Right ventricle myocardium superior (tissue), 1 donor: Measurements from ENCODE around the gene SH3RF1. TPM values are rescaled to one million over a fixed set of nuclear protein-coding genes. Genes with fewer than 3 reads are reported as not detected.
"Not testable (repeated sequence)": the region's sequence is repeated elsewhere in the genome, so short reads cannot be mapped to it uniquely, and the experiment has no call there.

Experiments
- ATAC-seq: fragments of 200-7000 bp; cut with Tn5 transposase; one replicate; pipeline ENCODE4 v1.9.1; 2020; ENCODE audit warnings: mild to moderate bottlenecking; ENCODE audit not compliant: poor library complexity
- DNase-seq: peaks from one replicate; pipeline ENCODE4 v3.0.0-alpha.2; 2020
- intact Hi-C: fragments of 100-400 bp; cut with DNase I; formaldehyde crosslinking; loops from one replicate; pipeline ENCODE4 v1.11.2; 2022
- total RNA-seq: library from RNA; stranded (reverse); fragmentation: NEBNext Ultra II Directional; extraction: Animal tissue kit (Norgen Biotek cat#: 25700); gene quantifications from one replicate; pipeline ENCODE4 v1.2.1, GENCODE V29; 2021
- donor health status: DM: no; HTN: yes; CAD: no; lungs with severe emphysema.

Gene SH3RF1
- total RNA-seq, 1 donor from 2014 or later, result 8.3 TPM

DNA sequence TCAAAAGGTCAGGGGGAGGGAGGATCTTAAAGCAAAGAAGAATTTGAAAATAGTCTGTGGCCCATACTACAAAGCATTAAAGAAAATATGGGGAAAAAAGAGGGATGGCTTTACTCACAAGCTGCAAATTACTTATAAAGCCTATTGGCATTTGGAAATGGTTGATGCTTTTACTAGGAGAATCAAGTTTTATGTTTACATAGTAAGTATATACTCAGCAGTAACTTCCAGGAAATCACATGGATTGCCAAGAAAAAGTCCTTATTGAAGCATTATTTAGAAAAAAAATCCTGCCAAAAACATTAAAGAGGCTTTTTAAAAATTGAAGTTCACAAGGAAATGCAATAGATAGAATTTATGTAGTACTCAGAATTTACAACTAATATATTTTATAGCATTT, 8.4 kb upstream of the SH3RF1 start:
- intact Hi-C loops, result loop anchor here (10.0 kb wide), 2 partner anchors 206 to 234 kb away; no protein-coding TSS in a partner anchor
- DNase-seq (no peak), ATAC-seq (no peak)

DNA sequence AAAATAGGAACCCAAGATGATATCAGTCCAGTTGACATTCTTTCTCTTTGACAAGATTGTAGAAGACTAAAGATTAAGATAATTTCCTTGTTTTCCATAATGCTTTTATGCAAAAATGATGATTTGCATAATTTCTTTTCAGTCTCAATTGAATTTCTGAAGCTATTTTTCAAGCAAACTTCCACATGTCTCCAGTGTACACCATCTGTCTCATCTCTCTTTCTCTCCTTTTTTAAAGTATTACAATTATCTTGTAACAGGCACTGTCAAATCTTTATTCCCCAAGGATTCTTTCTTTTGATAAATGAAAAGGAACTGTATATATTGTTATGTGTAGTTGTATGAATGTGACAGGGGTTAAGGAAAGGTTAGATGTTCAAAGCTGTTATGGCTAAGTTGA, 7.9 kb upstream of the SH3RF1 start:
- intact Hi-C loops, result loop anchor here (10.0 kb wide), 2 partner anchors 206 to 234 kb away; no protein-coding TSS in a partner anchor
- DNase-seq (no peak), ATAC-seq (no peak)

DNA sequence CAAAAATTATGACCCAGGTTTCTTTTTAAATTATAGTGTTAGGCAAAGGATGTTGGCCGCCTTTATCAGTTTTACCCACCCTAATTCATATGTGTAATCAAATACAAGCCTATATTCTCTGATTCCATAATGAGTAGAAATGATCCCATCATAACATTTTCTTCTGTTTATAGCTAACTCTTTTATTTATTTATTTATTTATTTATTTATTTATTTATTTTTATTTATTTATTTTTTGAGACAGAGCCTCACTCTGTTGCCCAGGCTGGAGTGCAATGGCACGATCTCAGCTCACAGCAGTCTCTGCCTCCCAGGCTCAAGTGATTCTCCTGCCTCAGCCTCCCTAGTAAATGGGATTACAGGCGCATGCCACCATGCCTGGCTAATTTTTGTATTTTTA, 7.1 kb upstream of the SH3RF1 start:
- ATAC-seq, DNase-seq: not testable (repeated sequence)
- intact Hi-C loops, result loop anchor here (10.0 kb wide), 2 partner anchors 207 to 233 kb away; no protein-coding TSS in a partner anchor

DNA sequence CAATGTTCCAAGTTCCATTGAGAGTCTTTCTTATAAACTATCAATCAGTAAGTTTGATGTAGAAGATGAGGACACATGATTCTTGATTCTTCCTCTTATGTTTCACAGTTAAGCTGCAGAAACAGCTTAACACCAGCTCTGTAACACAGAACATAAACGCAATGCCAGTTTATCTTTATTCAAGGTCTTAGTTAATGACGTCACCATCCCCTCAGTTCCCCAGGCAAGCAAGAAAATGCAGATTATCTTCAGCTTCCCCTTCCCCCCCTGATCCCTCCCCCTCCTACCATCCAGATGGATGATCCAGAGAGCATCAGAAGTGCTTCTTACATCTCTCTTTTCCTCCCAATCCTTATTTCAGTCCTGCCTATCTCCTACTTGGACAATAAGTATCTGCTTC, 4.4 kb upstream of the SH3RF1 start:
- no peak for DNase-seq
- no peak for ATAC-seq
- intact Hi-C loops, result loop anchor here (10.0 kb wide), 2 partner anchors 210 to 230 kb away; no protein-coding TSS in a partner anchor

DNA sequence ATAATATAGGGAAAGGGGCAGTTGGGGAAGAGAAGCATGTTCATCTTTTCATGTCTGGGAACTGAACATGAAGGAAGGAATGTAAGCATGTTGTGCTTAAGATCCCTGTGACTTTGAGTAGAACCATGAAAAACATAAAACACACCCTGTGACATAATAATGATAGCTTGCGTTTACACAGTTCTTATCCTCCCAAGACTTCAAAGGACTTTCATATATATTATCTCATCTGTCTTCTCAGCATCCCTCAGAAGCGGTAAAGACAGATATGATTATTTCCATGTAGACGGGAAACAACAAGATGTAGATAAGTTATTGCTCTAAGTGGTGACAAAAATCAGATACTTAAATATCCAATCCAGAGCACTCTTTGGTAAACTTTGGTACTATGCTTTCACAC, 3.3 kb upstream of the SH3RF1 start:
- ATAC-seq (no peak), DNase-seq (no peak)
- intact Hi-C loops, result loop anchor here (10.0 kb wide), 2 partner anchors 211 to 229 kb away; no protein-coding TSS in a partner anchor

DNA sequence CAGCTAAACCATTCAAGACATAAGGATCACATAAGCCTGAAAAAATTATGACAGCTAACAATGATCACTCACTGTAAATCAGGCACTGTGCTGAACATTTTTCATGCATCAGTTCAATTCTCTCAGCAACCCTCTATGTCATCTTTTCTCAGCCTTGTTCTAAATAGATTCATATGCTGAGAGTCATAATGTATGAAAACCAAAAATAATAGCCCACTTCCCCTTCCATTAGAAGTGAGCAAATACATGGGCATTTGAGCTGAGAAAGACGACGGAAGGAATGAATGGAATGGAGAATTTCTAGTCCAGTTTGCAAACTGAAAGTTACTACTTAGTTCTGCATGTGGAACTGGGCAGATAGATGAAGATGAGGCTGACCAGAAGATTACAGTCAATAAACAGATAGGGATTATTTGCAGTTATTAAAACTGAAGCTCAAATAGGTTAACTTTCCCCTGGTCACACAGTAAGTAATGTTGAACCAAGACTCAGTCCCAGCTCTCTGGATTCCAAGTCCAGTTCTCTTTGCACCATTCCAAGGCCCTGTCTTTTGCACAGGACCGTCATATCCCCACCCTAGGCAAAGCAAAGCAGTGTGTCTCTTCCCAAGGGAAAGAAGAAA, 1.6 kb upstream of the SH3RF1 start:
- intact Hi-C loops, result loop anchor here (10.0 kb wide), 2 partner anchors 212 to 228 kb away; no protein-coding TSS in a partner anchor
- DNase-seq, result no peak

DNA sequence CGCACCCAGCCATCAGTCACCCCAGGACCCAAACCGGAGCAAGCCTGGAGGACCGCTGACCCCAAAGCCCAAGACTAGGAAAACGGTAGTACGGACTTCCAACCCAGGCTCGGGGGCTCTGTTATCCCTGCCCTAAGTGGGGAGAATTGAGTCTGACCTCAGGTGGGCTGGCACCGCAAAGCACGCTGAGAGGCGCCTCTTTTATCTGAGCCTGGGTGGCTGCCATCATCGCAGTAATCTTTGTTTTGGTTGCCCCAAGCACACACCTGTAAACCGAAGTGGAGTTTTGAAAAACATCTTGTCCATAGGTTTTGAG, 894 bp upstream of the SH3RF1 start:
- ATAC-seq, result no peak
- intact Hi-C loops, result loop anchor here (10.0 kb wide), 2 partner anchors 213 to 227 kb away; no protein-coding TSS in a partner anchor
- DNase-seq, result no peak

More for the DNA sequence above, 1.6 kb upstream of the SH3RF1 start:
- ATAC-seq, result no peak

DNA sequence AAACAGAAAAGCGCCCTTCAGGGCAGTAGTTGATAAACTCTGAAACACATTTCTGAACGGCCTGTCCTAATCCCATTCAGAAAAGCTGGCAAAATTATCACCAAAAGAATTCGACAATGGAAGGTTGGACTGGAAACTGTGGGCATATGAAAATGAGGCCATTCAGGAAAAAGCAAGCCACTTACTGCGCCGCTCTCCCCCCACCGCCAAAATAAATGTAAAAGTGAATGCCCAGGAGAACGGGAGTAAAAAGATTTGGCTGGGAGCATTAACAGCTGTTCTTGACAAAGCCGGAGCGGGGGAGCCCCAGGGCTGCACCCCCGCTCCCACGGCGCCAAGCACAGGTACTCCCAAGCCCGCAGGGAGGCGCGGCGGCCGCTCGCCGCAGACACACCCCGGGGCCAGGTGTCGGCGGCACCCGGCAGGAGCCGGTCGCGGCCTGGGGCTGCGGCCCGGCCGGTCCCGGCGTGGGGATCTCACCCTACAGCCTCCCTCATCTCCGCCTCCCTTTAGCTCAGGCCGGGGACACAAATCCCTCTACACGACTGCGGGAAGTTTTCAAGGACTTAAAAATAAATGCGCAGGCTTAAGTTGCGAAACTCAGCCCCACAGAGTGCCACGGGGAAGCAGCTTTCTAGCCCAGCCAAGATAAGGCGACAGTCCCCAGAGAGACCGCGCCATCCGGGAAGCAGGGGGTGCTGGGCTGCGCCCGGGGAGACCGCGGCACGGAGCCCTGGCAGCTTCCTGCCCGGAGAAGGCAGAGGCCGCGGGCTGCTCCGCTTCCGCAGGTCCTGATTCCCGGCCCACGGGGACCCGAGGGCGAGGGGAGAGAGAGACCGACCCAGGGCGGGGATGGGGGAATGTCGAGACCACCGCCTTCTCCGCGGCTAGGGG, 593 bp downstream of the SH3RF1 start:
- DNase-seq, result peak; percentile 86
- ATAC-seq, result peak; percentile 80
- intact Hi-C loops, result loop anchor here (10.0 kb wide), 2 partner anchors 215 to 225 kb away; no protein-coding TSS in a partner anchor

DNA sequence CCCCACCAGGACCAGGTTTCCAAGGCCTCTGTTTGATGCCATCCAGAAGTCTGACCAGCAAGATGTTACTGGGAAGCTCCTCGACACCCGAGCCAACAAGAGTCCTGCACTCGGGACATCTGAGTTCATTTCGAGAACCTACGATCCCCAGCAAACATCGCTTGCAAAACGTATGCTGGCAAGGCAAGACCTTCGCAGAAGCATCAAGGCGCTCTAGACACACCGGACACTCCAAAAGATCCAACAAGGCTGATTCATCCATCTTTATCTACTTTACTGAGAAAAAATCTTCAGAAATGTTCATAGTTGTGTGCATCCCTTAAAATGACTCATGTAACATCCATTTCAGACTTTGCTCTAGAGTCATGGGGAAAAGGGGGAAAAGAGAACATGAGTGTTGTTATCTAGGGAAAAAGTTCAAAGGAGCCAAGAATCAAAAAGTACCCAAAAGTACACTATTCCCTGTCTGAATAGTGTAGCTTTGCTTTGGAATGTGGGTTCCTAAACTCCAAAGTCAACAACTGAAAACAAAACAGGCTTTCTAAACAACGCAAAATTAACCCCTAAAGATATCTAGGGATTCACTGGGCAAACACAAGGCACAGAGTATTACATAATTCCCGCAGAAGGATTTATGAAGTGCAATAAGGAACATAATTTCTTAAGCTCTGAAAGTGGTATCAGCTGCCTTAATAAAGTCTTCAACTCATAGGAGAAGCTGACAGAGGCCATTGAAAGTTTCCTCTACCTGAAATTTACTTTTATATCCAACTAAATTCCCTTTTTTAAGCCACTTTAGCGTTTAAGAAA, 1.6 kb downstream of the SH3RF1 start:
- DNase-seq (no peak), ATAC-seq (no peak)
- intact Hi-C loops, result no loop called here

DNA sequence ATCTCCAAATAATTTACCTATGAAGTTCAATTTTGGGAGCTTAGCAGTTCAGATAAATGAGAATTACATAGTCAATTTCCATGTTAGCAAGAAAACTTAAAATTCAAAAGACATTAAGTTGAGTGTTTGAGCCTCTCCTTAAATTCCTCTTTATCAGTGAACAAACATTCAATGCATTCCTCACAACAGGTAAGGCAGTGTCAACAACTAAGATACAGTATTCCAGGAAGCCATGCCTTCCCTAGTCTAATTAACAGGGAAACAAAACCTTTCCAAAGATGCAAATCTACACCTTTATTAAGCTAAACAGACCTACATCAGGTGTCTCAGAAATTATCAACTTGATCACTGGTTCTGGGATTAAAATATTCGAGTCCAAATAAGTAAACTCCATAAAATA, 3.7 kb downstream of the SH3RF1 start:
- intact Hi-C loops, result no loop called here
- DNase-seq, result no peak
- ATAC-seq, result no peak

DNA sequence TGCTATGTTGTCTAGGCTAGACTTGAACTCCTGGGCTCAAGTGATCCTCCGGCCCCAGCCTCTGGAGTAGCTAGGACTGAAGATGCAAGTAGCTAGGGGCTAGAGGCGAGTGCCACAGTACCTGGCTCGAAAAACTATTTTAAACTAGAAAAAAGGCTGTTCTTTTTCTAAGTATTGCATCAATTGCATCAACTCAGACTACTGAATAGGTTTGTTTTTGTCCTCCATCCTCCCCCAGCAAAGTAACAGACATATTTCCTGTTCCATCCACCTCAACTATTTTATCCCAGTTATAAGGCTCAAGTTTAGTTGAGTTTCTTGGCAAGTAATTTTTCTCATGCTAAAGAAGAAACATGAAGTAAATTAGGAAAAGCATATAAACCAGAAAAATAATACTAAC, 4.1 kb downstream of the SH3RF1 start:
- DNase-seq (no peak), ATAC-seq (no peak)
- intact Hi-C loops, result no loop called here

DNA sequence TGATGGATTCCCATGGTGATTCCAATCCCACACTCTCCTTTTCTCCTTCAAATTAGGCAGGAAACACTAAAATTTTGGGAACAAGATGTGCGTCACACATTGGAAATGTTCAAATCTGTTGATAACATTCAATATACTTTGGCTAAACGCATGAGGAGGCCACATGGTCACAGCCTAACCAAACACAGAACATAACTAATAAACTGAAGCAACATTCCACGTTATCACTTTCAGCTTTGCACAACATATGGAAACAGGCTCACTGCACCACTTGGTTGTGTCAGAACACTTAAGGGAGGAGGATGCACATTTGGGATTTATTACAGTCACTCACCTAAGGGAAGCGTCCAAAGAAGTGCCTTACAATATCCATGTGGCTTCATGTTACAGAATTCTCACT, 4.7 kb downstream of the SH3RF1 start:
- intact Hi-C loops, result no loop called here
- no peak for DNase-seq
- ATAC-seq, result no peak

DNA sequence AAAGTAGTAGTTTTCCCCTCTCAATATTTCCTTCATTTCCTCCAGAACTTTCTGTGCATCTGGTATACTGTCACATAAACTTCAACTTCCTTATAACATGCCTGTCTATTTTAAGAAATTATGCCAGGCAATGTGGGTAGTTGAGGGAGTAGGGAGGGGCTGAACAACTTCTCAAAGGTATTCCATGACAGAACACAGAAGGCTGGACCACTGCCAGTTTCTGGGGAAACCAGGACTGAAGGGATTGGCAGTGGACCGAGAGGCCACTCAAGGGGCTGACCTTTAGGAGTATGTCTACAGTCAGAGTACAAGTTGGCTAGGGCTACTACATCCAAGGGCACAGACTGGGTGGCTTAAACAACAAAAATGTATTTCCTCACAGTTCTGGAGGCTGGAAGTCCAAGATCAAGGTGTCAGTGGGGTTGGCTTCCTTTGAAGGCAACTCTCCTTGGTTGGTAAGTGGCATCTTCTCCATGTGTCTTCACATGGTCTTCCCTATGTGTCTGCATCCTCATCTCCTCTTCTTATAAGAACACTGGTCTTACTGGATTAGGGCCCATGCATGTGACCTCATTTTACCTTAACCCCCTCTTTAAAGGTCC, 6.9 kb downstream of the SH3RF1 start:
- intact Hi-C loops, result no loop called here
- peak; percentile 69 for ATAC-seq
- DNase-seq, result peak; percentile 58

DNA sequence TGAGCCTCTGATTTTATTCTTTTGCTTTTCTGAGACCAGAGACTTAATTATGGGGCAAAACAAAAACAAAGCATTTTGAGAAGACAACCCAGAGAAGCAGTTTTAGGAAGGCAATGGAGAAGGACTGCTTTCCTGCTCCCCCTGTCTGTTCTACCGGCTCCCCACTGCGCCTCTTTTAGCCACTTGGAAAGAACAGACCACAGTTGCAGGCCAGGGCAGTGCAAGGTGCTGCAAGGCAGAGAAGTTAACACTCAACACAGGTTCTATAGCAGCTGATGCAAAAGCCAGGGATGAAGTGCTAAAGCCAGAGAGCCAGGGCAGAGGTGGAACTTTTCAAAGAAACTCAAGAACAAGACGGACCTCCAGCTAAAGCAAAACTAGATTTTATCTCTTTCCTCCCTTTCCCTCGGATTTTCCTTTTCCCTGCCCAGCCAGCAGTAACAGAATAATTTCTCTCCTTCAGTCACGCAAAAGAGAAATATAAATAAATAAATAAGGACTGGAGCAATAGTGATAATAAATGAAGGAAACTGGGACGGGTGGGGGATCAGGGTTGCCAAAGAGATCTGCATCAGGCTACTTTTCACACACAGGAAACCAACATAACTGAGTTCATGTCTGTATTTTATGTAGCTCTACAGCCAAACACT, 10.4 kb downstream of the SH3RF1 start:
- no peak for ATAC-seq
- intact Hi-C loops, result no loop called here
- no peak for DNase-seq

DNA sequence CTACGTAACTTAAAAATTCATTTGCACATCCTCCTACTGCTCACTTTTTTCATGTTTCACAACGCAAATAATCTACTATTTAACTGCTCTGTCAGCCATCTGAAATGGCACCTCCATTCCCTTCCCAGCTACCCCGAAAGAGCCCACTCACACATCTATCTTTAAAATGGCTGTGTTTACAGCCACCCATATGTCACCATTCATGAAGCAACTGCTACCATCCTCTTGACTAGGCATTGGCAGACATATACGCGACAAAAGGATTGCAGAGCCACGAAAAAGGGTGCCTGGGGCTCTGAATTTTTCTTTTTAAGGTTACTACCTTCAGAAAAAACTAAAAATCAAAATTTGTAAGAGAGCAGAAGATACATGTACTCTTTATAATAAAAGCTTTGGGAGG, 11.5 kb downstream of the SH3RF1 start:
- DNase-seq, result no peak
- intact Hi-C loops, result no loop called here

DNA sequence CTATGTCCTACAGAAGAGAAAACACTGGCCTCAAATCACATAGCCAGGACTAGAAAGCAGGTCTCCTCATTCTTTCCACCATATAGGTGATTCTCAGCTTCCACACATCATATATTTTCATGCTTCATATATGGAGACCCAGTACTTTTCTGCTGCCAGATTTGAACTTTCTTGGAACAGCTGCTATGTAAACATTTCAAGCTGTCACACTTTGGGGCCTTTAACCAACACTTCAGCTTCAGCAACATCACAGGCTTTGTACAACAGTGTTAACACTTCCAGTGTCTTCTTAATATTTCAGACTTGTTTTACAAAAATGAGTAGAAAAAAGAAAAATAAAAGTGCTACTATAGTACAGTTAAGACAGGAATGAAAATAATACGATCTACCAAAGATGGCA, 12.6 kb downstream of the SH3RF1 start:
- DNase-seq, result no peak
- intact Hi-C loops, result no loop called here
- ATAC-seq, result no peak

More for the DNA sequence above, 11.5 kb downstream of the SH3RF1 start:
- ATAC-seq, result no peak

DNA sequence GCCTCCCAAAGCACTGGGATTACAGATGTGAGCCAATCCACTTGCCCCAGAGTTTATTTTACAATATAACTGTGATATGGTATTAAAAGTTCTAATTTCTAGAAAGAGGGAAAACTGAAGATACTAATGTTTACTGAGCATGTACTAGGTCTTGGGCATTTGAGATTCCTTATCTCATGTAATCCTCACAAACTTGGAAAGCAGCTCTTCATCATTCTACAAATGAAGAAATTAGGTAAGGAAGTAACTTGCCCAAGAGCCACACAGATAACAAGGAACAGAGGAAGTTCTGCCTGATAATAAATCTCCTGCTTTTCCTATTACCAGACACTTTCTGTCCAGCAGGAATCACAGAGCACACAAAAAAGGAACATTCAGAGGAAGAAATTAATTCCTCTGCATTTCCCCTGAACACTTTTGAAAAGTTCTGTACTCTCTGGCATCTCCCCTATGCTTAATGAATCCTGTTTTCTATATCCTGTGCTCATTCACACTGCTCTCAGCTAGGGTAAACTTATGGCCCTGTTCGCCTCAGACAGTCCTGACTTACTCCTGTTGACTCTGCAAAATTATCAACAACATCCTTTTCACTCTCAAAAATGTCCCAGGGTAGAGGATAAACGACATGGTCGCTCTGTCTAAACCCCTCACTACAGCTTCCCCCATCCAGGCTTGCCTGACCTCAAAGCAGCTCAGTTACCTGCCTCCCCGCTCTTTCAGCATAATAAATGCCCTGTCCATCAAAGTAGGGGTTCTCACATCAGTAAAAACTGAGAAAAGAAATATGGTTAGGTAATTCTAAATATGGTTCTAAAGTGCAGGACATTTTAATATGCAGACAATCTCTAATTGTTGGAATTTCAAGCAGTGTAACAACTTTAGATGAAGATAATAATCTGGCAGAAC, 13.6 kb downstream of the SH3RF1 start:
- intact Hi-C loops, result no loop called here

More for the DNA sequence above, 13.6 kb downstream of the SH3RF1 start:
- no peak for DNase-seq
- no peak for ATAC-seq
